ENCODE measurements around the gene TNNT2.

TNNT2 gene

GRCh38 chr1:201325678-201326060 lies 51.8 kb downstream of the TNNT2 start:
- peaks cover 15% of the 10 kb centered on the region for H3K4me1 Mint-ChIP-seq
- peaks cover 21% of the 10 kb centered on the region for H3K27me3 Mint-ChIP-seq (ENCODE audit: low read depth)
- H3K4me3 Mint-ChIP-seq: no peak overlapping the region
- no peaks in the 10 kb centered on the region for H3K36me3 Mint-ChIP-seq (ENCODE audit: low read depth)
- no peak for TF ChIP-seq CTCF (IDR thresholded peaks at IDR 0.05; ENCODE audit: unreplicated experiment in 3 of 3)
- no peak overlapping the region for H3K27ac Mint-ChIP-seq
- H3K9me3 Mint-ChIP-seq: no peaks in the 10 kb centered on the region

DNA sequence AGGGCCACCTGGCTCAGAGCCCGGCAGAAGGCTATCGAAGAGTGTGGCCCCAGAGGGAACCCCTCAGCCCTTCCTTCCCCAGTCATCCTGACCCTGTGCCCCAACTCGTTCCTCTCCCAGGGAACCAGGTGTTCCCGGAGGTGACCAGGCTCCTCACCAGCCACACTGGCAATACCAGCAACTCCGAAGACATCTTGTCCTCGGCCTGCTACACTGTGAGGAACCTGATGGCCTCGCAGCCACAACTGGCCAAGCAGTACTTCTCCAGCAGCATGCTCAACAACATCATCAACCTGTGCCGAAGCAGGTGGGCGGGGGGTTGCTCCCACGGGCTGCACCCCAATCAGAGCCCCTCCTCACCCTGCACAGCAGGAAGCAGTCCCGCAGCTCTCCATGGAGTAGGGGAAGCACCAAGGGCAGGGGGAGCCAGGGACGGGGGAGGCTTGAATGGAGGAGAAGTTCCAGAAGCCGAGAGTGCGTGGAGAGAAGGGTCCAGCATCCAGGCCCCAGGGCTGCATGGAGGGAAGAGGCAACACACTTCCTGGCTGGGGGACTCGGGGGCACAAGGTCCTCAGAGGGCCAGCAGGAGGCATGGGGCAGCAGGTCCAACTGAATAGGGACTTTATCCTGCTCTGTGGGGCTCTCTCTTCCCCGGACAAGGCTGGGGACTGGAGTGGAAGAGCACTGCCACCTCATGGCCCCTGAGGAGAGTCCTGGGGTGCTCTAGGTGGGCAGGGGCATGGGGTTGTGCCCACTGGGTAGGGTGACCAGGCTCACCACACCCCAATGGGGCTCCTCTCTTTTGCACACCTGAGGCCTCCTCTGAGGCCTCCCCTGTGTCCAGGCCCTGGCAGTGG lies 52.4 kb downstream of the TNNT2 start:
- Mint-ChIP-seq H3K9me3 (no peaks in the 10 kb centered on the region), H3K4me3 (no peak overlapping the region), H3K27me3 (ENCODE audit: low read depth) (peaks cover 26% of the 10 kb centered on the region), H3K4me1 (peaks cover 10% of the 10 kb centered on the region), H3K36me3 (ENCODE audit: low read depth) (no peaks in the 10 kb centered on the region), H3K27ac (no peak overlapping the region)
- TF ChIP-seq CTCF (IDR thresholded peaks at IDR 0.05; ENCODE audit: unreplicated experiment in 3 of 3): no peak

DNA sequence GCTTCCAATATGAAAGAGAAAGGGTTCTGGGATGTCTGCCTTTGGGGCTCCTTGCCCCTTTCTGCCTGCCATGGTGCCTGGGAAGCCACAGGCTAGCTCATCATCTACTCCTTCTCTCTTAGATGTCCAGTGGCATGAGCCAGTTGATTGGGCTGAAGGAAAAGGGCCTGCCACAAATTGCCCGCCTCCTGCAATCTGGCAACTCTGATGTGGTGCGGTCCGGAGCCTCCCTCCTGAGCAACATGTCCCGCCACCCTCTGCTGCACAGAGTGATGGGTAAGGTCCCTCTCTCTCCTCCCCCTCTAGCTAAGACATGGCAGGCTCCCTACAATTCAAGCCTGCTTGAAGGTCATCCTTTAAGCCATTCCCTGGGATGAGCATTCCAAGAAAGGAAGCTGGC lies 53.2 kb downstream of the TNNT2 start:
- Mint-ChIP-seq H3K4me1 (peaks cover 3% of the 10 kb centered on the region), H3K27ac (no peak overlapping the region), H3K36me3 (ENCODE audit: low read depth) (no peaks in the 10 kb centered on the region), H3K4me3 (no peak overlapping the region), H3K9me3 (no peaks in the 10 kb centered on the region), H3K27me3 (ENCODE audit: low read depth) (peaks cover 29% of the 10 kb centered on the region)
- TF ChIP-seq CTCF (IDR thresholded peaks at IDR 0.05; ENCODE audit: unreplicated experiment in 3 of 3): no peak

DNA sequence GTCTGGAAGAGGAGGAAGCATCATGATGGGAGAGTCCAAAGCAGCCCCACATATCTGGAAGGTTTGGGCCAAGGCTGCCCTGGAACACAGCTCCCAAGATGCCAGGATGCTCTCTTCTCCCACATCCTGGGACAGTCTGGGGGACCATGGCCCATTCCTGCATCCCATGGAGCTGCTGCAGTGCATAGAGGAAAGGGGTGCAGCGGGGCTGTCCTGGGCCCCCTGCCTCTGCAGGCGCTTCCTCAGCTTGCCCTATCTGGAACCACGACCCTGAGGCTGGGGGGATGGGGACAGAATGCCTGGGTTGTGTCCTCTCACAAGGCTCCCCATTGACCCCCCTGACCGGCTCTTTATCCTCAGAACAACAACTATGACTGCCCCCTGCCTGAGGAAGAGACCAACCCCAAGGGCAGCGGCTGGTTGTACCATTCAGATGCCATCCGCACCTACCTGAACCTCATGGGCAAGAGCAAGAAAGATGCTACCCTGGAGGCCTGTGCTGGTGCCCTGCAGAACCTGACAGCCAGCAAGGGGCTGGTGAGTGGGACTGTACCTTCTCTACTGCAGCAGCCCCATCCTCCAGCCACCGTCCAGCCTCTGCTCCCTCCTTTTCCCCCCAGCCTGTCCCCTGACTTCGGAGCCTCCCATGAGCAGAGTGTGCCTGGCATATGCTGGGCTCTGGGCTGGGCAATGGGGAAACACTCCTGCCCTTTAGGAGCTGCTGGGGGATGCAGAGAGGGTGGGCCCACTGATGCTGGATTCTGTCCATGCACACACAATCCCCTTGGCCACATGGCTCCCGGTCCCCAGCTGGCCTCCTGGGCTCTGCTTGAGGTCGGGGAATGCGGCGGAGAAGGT lies 54.6 kb downstream of the TNNT2 start:
- no peak overlapping the region for H3K4me3 Mint-ChIP-seq
- no peak for TF ChIP-seq CTCF (IDR thresholded peaks at IDR 0.05; ENCODE audit: unreplicated experiment in 3 of 3)
- H3K36me3 Mint-ChIP-seq (ENCODE audit: low read depth): no peaks in the 10 kb centered on the region
- H3K9me3 Mint-ChIP-seq: no peaks in the 10 kb centered on the region
- H3K27me3 Mint-ChIP-seq (ENCODE audit: low read depth): peaks cover 36% of the 10 kb centered on the region
- H3K4me1 Mint-ChIP-seq: no peaks in the 10 kb centered on the region
- no peak overlapping the region for H3K27ac Mint-ChIP-seq

DNA sequence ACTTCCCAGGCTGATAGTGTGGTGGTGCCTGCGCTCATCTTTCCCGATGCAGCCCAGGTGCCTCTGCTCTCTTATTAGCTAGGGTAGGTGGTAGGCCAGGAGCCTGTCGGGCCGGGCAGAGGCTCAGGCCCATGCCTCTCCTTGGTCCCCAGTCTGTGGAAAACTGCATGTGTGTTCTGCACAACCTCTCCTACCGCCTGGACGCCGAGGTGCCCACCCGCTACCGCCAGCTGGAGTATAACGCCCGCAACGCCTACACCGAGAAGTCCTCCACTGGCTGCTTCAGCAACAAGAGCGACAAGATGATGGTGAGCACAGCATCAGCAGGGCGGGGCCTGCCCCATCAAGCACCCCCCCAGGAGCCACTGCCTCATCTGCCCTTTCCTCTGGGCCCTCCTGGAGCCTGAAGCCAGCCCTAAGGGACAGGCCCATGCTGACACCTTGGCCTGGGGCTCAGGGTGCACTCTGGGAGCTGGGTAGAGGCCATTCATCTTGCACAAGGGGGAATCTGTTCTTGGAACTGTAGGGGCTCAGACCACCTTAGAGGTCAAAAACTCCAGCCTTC lies 55.6 kb downstream of the TNNT2 start:
- Mint-ChIP-seq H3K4me3 (no peak overlapping the region), H3K27ac (no peak overlapping the region), H3K9me3 (no peaks in the 10 kb centered on the region), H3K36me3 (ENCODE audit: low read depth) (no peaks in the 10 kb centered on the region), H3K27me3 (ENCODE audit: low read depth) (peaks cover 29% of the 10 kb centered on the region), H3K4me1 (no peaks in the 10 kb centered on the region)
- no peak for TF ChIP-seq CTCF (IDR thresholded peaks at IDR 0.05; ENCODE audit: unreplicated experiment in 3 of 3)

Measured in nephron (organoid).